ENCODE results near the gene MISP3. TPM values are rescaled to one million over a fixed set of nuclear protein-coding genes. Genes with fewer than 3 reads are reported as not detected.
A peak's percentile ranks its signal among the peaks of the same experiment; 100 is the strongest.

Gene MISP3
- total RNA-seq, 1 experiment from 2014 or later = 0.54 TPM

DNA sequence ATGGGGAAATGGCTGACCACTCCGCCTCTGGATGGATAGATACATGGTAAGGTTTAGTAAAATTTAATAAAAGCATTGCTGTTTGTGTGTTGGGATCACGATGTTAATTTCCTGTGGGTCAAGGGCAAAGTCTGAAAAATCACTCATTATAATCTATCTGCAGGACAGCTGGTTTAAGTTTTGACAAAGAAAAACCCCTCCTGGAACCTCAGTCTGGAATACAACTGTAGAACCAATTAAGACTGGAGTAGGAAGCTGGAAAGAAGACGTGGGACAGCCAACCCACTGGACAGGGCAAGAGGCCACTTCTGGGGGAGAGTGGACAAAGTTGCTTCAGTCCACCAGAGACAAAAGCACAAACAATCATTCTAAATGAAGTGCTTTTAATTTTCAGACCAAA, 46.6 kb downstream of the MISP3 start:
- peaks cover 18% of the 10 kb centered on the region for H3K4me1 Mint-ChIP-seq (ENCODE audit: insufficient read depth, unreplicated experiment)
- no TSS peak for BruUV-seq (replicated peaks)
- H3K9me3 Mint-ChIP-seq (ENCODE audit: unreplicated experiment) = no peaks in the 10 kb centered on the region
- ChIA-PET POLR2A (interaction anchor here (1.0 to 2.3 kb wide), 3 partner anchors 16 to 278 kb away, joined by 3 to 22 read pairs (median 5); partner anchors contain the start of gene ASF1B), CTCF (interaction anchor here (0.6 to 1.0 kb wide), 4 partner anchors 16 to 1312 kb away, joined by 3 to 4 read pairs (median 4); partner anchors contain the start of gene ASF1B)
- no peak for DNase-seq (ENCODE audit: unreplicated experiment)
- intact Hi-C loops (cut with micrococcal nuclease) = loop anchor here (5.0 kb wide), 1 partner anchor 37 kb away; no protein-coding TSS in a partner anchor
- H3K4me3 Mint-ChIP-seq (ENCODE audit: unreplicated experiment) = peak overlapping the region; percentile 83
- H3K27me3 Mint-ChIP-seq (ENCODE audit: insufficient read depth, unreplicated experiment) = no peaks in the 10 kb centered on the region
- no peak for TF ChIP-seq CTCF (IDR thresholded peaks at IDR 0.05; ENCODE audit: unreplicated experiment)
- peak overlapping the region; percentile 93 for H3K27ac Mint-ChIP-seq (ENCODE audit: low read depth, unreplicated experiment)
- no peaks in the 10 kb centered on the region for H3K36me3 Mint-ChIP-seq (ENCODE audit: insufficient read depth, unreplicated experiment)

DNA sequence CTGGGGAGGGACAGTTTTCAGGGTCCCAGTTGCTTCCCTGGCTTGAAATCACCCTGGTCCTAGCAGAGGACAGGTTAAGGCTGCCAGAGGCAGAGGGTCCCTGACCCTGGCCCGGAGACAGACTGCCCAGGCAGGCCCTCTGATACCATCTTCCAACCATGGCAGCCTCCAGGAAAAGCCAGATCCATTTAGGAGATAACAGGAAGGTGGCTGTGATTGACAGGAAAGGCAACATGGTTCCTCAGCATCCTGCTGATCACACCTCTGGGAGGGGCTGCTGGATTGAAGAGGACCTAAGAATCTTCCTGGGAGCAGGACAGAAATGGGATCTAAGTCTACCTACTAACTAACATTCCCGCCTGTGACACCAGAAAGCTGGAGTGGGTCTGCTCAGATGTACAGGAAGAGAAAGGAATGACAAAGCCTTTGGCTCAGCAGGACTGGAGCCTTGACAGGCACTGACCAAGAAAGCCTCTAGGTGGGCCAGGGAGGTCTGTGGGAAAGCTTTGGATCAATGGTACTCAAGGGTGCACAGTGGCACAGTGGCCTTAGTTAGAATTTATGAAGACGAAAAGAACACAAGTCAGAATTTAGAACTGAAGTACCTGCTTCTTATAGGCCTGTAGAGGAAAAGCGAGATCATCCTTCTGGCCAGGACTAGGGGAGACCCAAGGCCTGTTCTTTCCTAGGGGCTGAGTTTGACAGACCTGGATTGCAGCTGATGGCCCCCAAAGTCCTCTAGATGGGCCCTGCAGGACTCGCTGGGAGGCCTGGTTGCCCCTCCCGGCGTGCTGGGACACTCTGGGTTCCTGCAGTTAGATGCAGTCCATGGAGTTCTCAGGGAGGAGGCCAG, 47.3 kb downstream of the MISP3 start:
- ChIA-PET POLR2A (no interaction called here), CTCF (no interaction called here)
- no peaks in the 10 kb centered on the region for H3K9me3 Mint-ChIP-seq (ENCODE audit: unreplicated experiment)
- H3K27me3 Mint-ChIP-seq (ENCODE audit: insufficient read depth, unreplicated experiment) = no peaks in the 10 kb centered on the region
- no peak overlapping the region for H3K4me3 Mint-ChIP-seq (ENCODE audit: unreplicated experiment)
- TF ChIP-seq CTCF (IDR thresholded peaks at IDR 0.05; ENCODE audit: unreplicated experiment) = no peak
- no TSS peak for BruUV-seq (replicated peaks)
- DNase-seq (ENCODE audit: unreplicated experiment) = no peak
- H3K4me1 Mint-ChIP-seq (ENCODE audit: insufficient read depth, unreplicated experiment) = peaks cover 18% of the 10 kb centered on the region
- intact Hi-C loops (cut with micrococcal nuclease) = loop anchor here (5.0 kb wide), 1 partner anchor 38 kb away; no protein-coding TSS in a partner anchor
- no peaks in the 10 kb centered on the region for H3K36me3 Mint-ChIP-seq (ENCODE audit: insufficient read depth, unreplicated experiment)
- peak overlapping the region; percentile 93 for H3K27ac Mint-ChIP-seq (ENCODE audit: low read depth, unreplicated experiment)

- no peaks in the 10 kb centered on the region for H3K36me3 Mint-ChIP-seq (ENCODE audit: insufficient read depth, unreplicated experiment)
- no peak overlapping the region for H3K4me3 Mint-ChIP-seq (ENCODE audit: unreplicated experiment)
- peaks cover 18% of the 10 kb centered on the region for H3K4me1 Mint-ChIP-seq (ENCODE audit: insufficient read depth, unreplicated experiment)
- DNase-seq (ENCODE audit: unreplicated experiment) = no peak
- TF ChIP-seq CTCF (IDR thresholded peaks at IDR 0.05; ENCODE audit: unreplicated experiment) = no peak
- no peaks in the 10 kb centered on the region for H3K9me3 Mint-ChIP-seq (ENCODE audit: unreplicated experiment)
- H3K27ac Mint-ChIP-seq (ENCODE audit: low read depth, unreplicated experiment) = no peak overlapping the region
- ChIA-PET CTCF (no interaction called here), POLR2A (no interaction called here)
- BruUV-seq (replicated peaks) = no TSS peak
- no peaks in the 10 kb centered on the region for H3K27me3 Mint-ChIP-seq (ENCODE audit: insufficient read depth, unreplicated experiment)
- intact Hi-C loops (cut with micrococcal nuclease) = no loop called here
Measured at GRCh38 chr19:14120497-14120780, 47.9 kb downstream of the MISP3 start.

- H3K27me3 Mint-ChIP-seq (ENCODE audit: insufficient read depth, unreplicated experiment) = no peaks in the 10 kb centered on the region
- no peak overlapping the region for H3K4me3 Mint-ChIP-seq (ENCODE audit: unreplicated experiment)
- ChIA-PET CTCF (interaction anchor here (1.1 to 3.2 kb wide), 3 partner anchors 14 to 243 kb away, joined by 3 to 17 read pairs (median 4); partner anchors contain the start of gene ASF1B), POLR2A (no interaction called here)
- DNase-seq (ENCODE audit: unreplicated experiment) = no peak
- no peaks in the 10 kb centered on the region for H3K36me3 Mint-ChIP-seq (ENCODE audit: insufficient read depth, unreplicated experiment)
- H3K27ac Mint-ChIP-seq (ENCODE audit: low read depth, unreplicated experiment) = no peak overlapping the region
- intact Hi-C loops (cut with micrococcal nuclease) = no loop called here
- H3K4me1 Mint-ChIP-seq (ENCODE audit: insufficient read depth, unreplicated experiment) = peaks cover 11% of the 10 kb centered on the region
- no peaks in the 10 kb centered on the region for H3K9me3 Mint-ChIP-seq (ENCODE audit: unreplicated experiment)
- no peak for TF ChIP-seq CTCF (IDR thresholded peaks at IDR 0.05; ENCODE audit: unreplicated experiment)
- BruUV-seq (replicated peaks) = no TSS peak
Measured at GRCh38 chr19:14122924-14123323, 50.3 kb downstream of the MISP3 start.

Other genes starting within 250 kb of the MISP3 start
- not detected in 2 replicates for gene NANOS3, start 195.7 kb upstream of the MISP3 start, total RNA-seq (2022)
- gene BRME1, start 166.7 kb upstream of the MISP3 start, total RNA-seq (2022) = 0.75 and 1.8 TPM in 2 replicates
- 36.7 and 37.1 TPM in 2 replicates for gene CC2D1A, start 166.6 kb upstream of the MISP3 start, total RNA-seq (2022)
- gene PODNL1, start 134.4 kb upstream of the MISP3 start, total RNA-seq (2022) = 0.25 and 0.51 TPM in 2 replicates
- gene DCAF15, start 120.3 kb upstream of the MISP3 start, total RNA-seq (2022) = 17.6 and 19.3 TPM in 2 replicates
- gene RFX1, start 66.5 kb upstream of the MISP3 start, total RNA-seq (2022) = 16.8 and 17.7 TPM in 2 replicates
- gene RLN3, start 44.6 kb upstream of the MISP3 start, total RNA-seq (2022) = not detected in 2 replicates
- 1.7 and 2.7 TPM in 2 replicates for gene IL27RA, start 41.0 kb upstream of the MISP3 start, total RNA-seq (2022)
- gene PALM3, start 10.7 kb upstream of the MISP3 start, total RNA-seq (2022) = not detected in 2 replicates
- gene C19orf67, start 13.0 kb downstream of the MISP3 start, total RNA-seq (2022) = not detected in 2 replicates
- gene SAMD1, start 18.0 kb downstream of the MISP3 start, total RNA-seq (2022) = 12.9 and 19.8 TPM in 2 replicates
- 44.7 and 49.8 TPM in 2 replicates for gene PRKACA, start 45.0 kb downstream of the MISP3 start, total RNA-seq (2022)
- gene ASF1B, start 63.8 kb downstream of the MISP3 start, total RNA-seq (2022) = 6.5 and 7.0 TPM in 2 replicates
- 13.0 and 15.9 TPM in 2 replicates for gene ADGRL1, start 133.4 kb downstream of the MISP3 start, total RNA-seq (2022)

Measured in MCF 10A (cell line).